DND-41 (cell line): Measurements from ENCODE around the gene P3H4.

Experiments
- EZH2 ChIP-seq: IDR thresholded peaks from 3 replicates; pipeline ENCODE4 v1.6.1; 2012; ENCODE audit warnings: borderline replicate concordance, low read depth, mild to moderate bottlenecking, moderate library complexity, low read length, inconsistent platforms; ENCODE audit not compliant: severe bottlenecking
- TF ChIP-seq, protein P1 (sequence below): IDR thresholded peaks from 2 replicates; pipeline ENCODE4 v1.5.1; 2012; ENCODE audit warnings: borderline replicate concordance, low read length, moderate library complexity, mild to moderate bottlenecking; ENCODE audit not compliant: poor library complexity, severe bottlenecking; ENCODE audit errors: extremely low read depth

DNA sequence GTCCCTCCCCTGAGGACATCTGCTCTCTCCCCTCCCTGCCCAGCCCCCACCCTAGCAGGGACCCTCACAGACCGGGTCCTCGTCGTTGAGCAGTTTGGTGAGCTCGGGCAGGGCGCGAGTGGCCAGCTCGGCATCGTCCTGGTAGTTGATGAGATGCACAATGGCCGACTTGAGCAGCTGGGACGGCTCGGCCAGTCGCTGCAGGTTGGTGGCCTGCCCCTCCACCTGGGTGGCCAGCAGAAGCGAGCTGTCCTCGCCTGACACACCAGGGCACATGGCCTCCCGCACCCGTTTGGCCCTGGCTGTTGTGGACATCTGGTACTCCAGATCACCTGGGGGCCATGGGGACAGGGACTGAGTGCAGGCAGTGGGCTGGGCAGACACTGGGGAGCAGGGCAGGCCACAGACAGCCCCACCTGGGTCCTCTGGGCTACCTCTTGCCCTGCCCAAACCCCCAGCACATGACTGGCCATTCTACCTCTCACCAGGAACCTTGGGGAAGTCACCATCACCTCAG, 42.3 kb downstream of the P3H4 start:
- TF ChIP-seq, protein P1, sequence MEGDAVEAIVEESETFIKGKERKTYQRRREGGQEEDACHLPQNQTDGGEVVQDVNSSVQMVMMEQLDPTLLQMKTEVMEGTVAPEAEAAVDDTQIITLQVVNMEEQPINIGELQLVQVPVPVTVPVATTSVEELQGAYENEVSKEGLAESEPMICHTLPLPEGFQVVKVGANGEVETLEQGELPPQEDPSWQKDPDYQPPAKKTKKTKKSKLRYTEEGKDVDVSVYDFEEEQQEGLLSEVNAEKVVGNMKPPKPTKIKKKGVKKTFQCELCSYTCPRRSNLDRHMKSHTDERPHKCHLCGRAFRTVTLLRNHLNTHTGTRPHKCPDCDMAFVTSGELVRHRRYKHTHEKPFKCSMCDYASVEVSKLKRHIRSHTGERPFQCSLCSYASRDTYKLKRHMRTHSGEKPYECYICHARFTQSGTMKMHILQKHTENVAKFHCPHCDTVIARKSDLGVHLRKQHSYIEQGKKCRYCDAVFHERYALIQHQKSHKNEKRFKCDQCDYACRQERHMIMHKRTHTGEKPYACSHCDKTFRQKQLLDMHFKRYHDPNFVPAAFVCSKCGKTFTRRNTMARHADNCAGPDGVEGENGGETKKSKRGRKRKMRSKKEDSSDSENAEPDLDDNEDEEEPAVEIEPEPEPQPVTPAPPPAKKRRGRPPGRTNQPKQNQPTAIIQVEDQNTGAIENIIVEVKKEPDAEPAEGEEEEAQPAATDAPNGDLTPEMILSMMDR: no peak
- TF ChIP-seq EZH2: no peak
